Right lobe of liver (tissue), 6 donors: ENCODE results near the gene SUCNR1. TPM values are rescaled to one million over a fixed set of nuclear protein-coding genes. Genes with fewer than 3 reads are reported as not detected.

Source experiments
- ATAC-seq, 4 donors: fragments of 200-7000 bp; cut with Tn5 transposase; one replicate each; pipeline ENCODE4 v1.9.1; 2020; ENCODE audit warnings: mild to moderate bottlenecking in 4 of 4, moderate library complexity in 4 of 4
- DNase-seq, 3 donors: peaks; one replicate each; pipeline ENCODE4 v3.0.0-alpha.2; 2020
- H3K27ac ChIP-seq, 3 donors: fragments of 200-600 bp; one replicate each; pipeline ENCODE4 v1.8.0; 2022
- H3K27me3 ChIP-seq, 2 donors: fragments of 200-600 bp; one replicate each; pipeline ENCODE4 v1.8.0; 2022
- H3K36me3 ChIP-seq, 4 donors: fragments of 200-600 bp; sonication (generic) in 1 of 4; one replicate each; pipeline versions ENCODE4 v1.5.1 to v1.8.0; 2017 to 2022; ENCODE audit warnings: control low read depth in 1 of 4
- H3K4me1 ChIP-seq, 4 donors: fragments of 200-600 bp; sonication (generic) in 1 of 4; one replicate each; pipeline versions ENCODE4 v1.5.1 to v1.8.0; 2017 to 2022; ENCODE audit warnings: control low read depth in 1 of 4
- H3K4me3 ChIP-seq, 3 donors: fragments of 200-600 bp; one replicate each; pipeline ENCODE4 v1.8.0; 2022
- H3K9me3 ChIP-seq, 4 donors: fragments of 200-600 bp; sonication (generic) in 1 of 4; one replicate each; pipeline versions ENCODE4 v1.5.1 to v1.8.0; 2017 to 2022; ENCODE audit warnings: control low read depth in 1 of 4
- POLR2A ChIP-seq: fragments of 450-650 bp; IDR thresholded peaks from one replicate; pipeline ENCODE4 v1.6.1; 2017; ENCODE audit warnings: antibody characterized with exemption, mild to moderate bottlenecking
- WGBS: methylation state at CpG from one replicate; pipeline ENCODE4 v1.1.6; 2018; ENCODE audit warnings: low coverage, low lambda C conversion rate; ENCODE audit not compliant: insufficient coverage; ENCODE audit errors: missing lambda C conversion rate; 5-methylcytosine and 5-hydroxymethylcytosine counted together
- intact Hi-C, 2 donors: fragments of 100-400 bp; cut with DNase I; formaldehyde crosslinking; loops; one replicate each; pipeline versions ENCODE4 v1.11.2 to v1.14.1; 2022
- total RNA-seq, 6 experiments: library from RNA; depleted of rRNA in 2 of 6; stranded (reverse); fragments of >200 nt in 2 of 6; fragmentation: NEBNext Ultra II Directional in 3 of 6; extraction: Animal tissue kit (Norgen Biotek cat#: 25700) in 3 of 6; gene quantifications; one replicate each; pipeline versions ENCODE4 v1.1.0 to v1.2.4, GENCODE V29; 2016 to 2023
- TF ChIP-seq, protein P1 (sequence below), 4 donors: fragments of 200-600 bp in 3 of 4; fragments of 450-650 bp in 1 of 4; IDR thresholded peaks; one replicate each; pipeline versions ENCODE4 v1.5.1 to v1.8.0; 2016 to 2022; ENCODE audit warnings: antibody characterized with exemption in 4 of 4, mild to moderate bottlenecking in 2 of 4
- donor health status: DM: no; HTN: yes; CAD: no.
- donor health status: DM: no; HTN: no; CAD: no.
- donor health status: DM: no; HTN: no; CAD: no.
- donor health status: DM: no; HTN: yes; CAD: no.
- donor health status: DM: no; HTN: yes; CAD: no.

SUCNR1 gene
- total RNA-seq, 6 experiments from 2014 or later, result 1.7 to 3.2 (median 2.4) TPM

DNA sequence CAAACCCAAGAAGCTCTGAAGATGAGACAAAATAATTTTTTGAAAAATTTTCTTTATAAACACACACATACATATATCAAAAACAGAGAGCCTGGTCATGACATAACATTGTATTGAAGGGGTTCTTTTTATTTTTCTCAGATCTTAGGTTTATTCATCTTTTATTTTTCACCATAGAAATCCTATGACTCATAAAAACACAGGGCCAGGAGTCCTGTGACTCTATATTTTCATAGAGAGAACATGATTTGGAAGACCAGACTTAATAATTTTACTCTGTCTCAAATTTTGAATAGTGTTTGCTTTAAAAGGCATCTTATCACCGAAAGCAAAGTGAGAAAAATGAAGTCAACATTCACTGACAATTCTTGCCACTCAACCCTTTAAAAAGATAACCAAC, 57.7 kb downstream of the SUCNR1 start:
- no peaks in the 10 kb centered on the region for H3K4me1 ChIP-seq
- no peak overlapping the region for H3K27ac ChIP-seq
- no peaks in the 10 kb centered on the region for H3K9me3 ChIP-seq
- ATAC-seq (no peak), DNase-seq (no peak)
- H3K36me3 ChIP-seq, result no peaks in the 10 kb centered on the region
- no peaks in the 10 kb centered on the region for H3K27me3 ChIP-seq
- 80% methylated on average over 1 of the region's 1 CpG for WGBS
- intact Hi-C loops, result no loop called here
- TF ChIP-seq, protein P1, sequence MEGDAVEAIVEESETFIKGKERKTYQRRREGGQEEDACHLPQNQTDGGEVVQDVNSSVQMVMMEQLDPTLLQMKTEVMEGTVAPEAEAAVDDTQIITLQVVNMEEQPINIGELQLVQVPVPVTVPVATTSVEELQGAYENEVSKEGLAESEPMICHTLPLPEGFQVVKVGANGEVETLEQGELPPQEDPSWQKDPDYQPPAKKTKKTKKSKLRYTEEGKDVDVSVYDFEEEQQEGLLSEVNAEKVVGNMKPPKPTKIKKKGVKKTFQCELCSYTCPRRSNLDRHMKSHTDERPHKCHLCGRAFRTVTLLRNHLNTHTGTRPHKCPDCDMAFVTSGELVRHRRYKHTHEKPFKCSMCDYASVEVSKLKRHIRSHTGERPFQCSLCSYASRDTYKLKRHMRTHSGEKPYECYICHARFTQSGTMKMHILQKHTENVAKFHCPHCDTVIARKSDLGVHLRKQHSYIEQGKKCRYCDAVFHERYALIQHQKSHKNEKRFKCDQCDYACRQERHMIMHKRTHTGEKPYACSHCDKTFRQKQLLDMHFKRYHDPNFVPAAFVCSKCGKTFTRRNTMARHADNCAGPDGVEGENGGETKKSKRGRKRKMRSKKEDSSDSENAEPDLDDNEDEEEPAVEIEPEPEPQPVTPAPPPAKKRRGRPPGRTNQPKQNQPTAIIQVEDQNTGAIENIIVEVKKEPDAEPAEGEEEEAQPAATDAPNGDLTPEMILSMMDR (IDR thresholded peaks at IDR 0.05), result no peak
- no peak for TF ChIP-seq POLR2A
- no peak overlapping the region for H3K4me3 ChIP-seq

DNA sequence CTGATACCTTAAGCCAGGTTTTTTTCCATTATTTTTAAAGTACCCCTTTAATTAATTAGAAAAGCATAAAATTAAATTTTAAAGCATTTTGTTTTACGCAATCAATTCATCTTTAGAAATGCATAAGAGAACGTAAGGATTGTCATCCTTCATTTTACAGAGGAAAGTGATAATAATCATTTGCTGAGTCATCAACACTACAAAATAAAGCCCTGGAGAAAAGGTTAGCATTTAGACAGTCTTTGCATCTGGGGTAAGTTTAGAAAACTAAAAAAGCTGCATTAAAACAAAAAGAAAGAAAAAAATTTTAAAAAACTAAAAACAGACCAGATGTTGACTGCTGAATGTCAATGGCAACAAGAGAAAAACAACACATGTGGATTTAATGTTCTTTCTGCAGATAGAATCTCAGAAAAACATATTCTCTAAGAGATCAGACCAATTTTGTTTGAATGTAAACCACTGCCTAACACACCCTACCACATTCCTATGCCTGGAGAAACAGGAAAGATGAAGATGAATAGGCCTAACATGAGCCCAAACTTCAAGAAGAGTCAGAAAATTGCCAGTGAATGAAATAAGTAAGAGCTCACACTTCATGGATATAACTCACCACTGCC, 59.9 kb downstream of the SUCNR1 start:
- Histone ChIP-seq H3K27ac (no peak overlapping the region), H3K4me3 (no peak overlapping the region), H3K36me3 (no peaks in the 10 kb centered on the region), H3K4me1 (no peaks in the 10 kb centered on the region), H3K9me3 (no peaks in the 10 kb centered on the region), H3K27me3 (no peaks in the 10 kb centered on the region)
- no peak for DNase-seq
- intact Hi-C loops, result no loop called here
- ATAC-seq, result no peak
- TF ChIP-seq, protein P1 (IDR thresholded peaks at IDR 0.05), result no peak
- no peak for TF ChIP-seq POLR2A
- 90% methylated on average over 2 of the region's 2 CpGs for WGBS

Other genes starting within 250 kb of the SUCNR1 start
- gene AADACL2, start 139.7 kb upstream of the SUCNR1 start, total RNA-seq, result not detected
- gene AADAC, start 59.5 kb upstream of the SUCNR1 start, total RNA-seq, result 100 to 1,000 TPM; 160 to 275 (median 229) TPM